Measurements from ENCODE around the gene TCAP.

Gene TCAP

DNA sequence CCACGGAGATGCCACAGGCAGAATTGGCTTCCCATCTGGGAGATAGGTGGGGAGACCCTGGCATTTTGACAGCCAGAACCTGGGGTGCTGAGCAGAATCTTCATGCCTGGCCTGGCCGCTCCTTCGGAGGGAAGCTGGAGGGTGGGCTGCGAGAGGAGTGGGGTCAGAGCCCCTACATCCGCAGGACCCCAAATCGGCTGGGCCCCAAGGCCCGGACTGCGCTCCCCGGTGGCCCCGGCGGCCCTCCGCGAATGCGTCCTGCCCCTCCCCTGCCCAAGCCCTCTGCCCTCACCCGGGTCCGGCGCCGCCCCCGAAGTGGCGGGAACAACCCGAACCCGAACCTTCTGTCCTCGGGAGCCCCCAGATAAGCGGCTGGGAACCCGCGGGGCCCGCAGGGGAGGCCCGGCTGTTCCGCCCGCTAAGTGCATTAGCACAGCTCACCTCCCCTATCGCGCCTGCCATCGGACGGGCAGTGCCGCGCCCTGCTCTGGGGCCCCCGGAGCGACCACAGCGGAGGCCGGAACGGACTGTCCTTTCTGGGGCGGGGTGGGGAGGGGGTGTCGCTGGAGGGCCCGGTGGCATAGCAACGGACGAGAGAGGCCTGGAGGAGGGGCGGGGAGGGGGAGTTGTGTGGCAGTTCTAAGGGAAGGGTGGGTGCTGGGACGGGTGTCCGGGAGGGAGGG, 2.3 kb downstream of the TCAP start:
- H3K27me3 ChIP-seq (ENCODE audit: control insufficient read depth, insufficient read depth, low read length) = no peaks in the 10 kb centered on the region; the same call in 1 of the 2 replicates
- no peak for DNase-seq (ENCODE audit: low read depth, low spot score)
- no peaks in the 10 kb centered on the region for H3K36me3 ChIP-seq (ENCODE audit: control insufficient read depth, insufficient read depth, low read length)
- H3K4me1 ChIP-seq (ENCODE audit: control insufficient read depth, insufficient read depth, low read length) = peaks cover 25% of the 10 kb centered on the region
- no peaks in the 10 kb centered on the region for H3K9me3 ChIP-seq (ENCODE audit: control insufficient read depth, insufficient read depth, low read length)
- WGBS (ENCODE audit: insufficient coverage, insufficient read length) = no CpG with 5 or more reads among the region's 49 CpGs
- H3K27ac ChIP-seq (ENCODE audit: low read length) = no peak overlapping the region
- H3K4me3 ChIP-seq (ENCODE audit: low read length) = peak overlapping the region; percentile 25; the same call in 1 of the 2 replicates

DNA sequence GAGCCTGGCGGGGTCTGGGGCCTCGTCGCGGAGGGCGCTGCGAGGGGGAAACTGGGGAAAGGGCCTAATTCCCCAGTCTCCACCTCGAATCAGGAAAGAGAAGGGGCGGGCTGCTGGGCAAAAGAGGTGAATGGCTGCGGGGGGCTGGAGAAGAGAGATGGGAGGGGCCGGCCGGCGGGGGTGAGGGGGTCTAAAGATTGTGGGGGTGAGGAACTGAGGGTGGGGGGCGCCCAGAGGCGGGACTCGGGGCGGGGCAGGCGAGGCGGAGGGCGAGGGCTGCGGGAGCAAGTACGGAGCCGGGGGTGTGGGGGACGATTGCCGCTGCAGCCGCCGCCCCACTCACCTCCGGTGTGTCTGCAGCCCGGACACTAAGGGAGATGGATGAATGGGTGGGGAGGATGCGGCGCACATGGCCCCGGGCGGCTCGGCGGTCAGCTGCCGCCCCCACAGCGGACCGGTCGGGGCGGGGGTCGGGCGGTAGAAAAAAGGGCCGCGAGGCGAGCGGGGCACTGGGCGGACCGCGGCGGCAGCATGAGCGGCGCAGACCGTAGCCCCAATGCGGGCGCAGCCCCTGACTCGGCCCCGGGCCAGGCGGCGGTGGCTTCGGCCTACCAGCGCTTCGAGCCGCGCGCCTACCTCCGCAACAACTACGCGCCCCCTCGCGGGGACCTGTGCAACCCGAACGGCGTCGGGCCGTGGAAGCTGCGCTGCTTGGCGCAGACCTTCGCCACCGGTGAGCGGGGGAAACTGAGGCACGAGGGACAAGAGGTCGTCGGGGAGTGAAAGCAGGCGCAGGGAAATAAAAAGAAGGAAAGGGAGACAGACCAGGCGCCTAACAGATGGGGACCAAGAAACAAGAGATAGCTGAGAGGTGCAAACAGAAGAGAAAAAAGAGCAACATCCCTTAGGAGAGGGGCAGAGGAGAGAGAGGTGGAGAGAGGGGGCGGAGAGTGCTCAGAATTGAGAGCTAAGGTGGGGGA, 3.1 kb downstream of the TCAP start, which contains the start of gene PNMT:
PNMT (plus strand) TSS at position 509 of the 980 bp plus-strand sequence; CDS start at position 532, 23 bp downstream.
- Histone ChIP-seq H3K27ac (ENCODE audit: low read length) (no peak within 1 kb of the TSS), H3K9me3 (ENCODE audit: control insufficient read depth, insufficient read depth, low read length) (no peaks in the 10 kb centered on the region), H3K36me3 (ENCODE audit: control insufficient read depth, insufficient read depth, low read length) (no peaks in the 10 kb centered on the region), H3K4me1 (ENCODE audit: control insufficient read depth, insufficient read depth, low read length) (peaks cover 19% of the 10 kb centered on the region), H3K27me3 (ENCODE audit: control insufficient read depth, insufficient read depth, low read length) (no peaks in the 10 kb centered on the region; the same call in 1 of the 2 replicates), H3K4me3 (ENCODE audit: low read length) (peak within 1 kb of the TSS; percentile 25; the same call in 1 of the 2 replicates)
- DNase-seq (ENCODE audit: low read depth, low spot score) = no peak
- WGBS (ENCODE audit: insufficient coverage, insufficient read length) = no CpG with 5 or more reads among the region's 85 CpGs

DNA sequence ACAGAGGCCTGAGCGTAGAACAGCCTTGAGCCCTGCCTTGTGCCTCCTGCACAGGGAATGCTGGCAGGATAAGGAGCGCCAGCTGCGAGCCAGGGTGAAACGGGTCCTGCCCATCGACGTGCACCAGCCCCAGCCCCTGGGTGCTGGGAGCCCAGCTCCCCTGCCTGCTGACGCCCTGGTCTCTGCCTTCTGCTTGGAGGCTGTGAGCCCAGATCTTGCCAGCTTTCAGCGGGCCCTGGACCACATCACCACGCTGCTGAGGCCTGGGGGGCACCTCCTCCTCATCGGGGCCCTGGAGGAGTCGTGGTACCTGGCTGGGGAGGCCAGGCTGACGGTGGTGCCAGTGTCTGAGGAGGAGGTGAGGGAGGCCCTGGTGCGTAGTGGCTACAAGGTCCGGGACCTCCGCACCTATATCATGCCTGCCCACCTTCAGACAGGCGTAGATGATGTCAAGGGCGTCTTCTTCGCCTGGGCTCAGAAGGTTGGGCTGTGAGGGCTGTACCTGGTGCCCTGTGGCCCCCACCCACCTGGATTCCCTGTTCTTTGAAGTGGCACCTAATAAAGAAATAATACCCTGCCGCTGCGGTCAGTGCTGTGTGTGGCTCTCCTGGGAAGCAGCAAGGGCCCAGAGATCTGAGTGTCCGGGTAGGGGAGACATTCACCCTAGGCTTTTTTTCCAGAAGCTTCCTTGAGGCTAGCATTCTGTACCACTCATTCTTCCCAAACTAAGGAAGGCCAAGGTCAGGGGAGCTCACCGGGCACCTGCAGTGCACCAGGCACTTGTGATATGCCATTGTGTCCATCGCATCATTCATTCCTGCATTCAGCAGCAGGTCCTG, 5.0 kb downstream of the TCAP start:
- no peaks in the 10 kb centered on the region; the same call in 1 of the 2 replicates for H3K27me3 ChIP-seq (ENCODE audit: control insufficient read depth, insufficient read depth, low read length)
- no CpG with 5 or more reads among the region's 23 CpGs for WGBS (ENCODE audit: insufficient coverage, insufficient read length)

DNA sequence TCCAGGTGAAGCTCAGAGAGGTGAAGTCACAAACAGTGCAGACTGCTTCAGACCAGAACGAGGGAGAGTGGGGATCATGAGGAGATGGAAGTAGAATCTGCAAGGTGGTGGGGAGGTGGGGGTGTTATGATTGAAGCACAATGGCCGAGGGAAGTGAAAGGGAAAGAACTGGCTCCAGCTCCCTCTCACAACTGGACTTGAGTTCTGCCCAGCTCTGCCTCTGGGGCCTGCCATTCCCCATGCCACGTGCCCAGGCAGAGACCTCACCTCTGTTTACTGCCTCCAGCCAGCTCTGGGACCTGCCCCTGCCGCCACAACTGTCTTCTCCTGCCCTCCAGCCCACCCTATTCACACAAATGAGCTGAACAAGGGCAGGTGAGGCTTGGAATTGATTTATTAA, 5.6 kb downstream of the TCAP start:
- WGBS (ENCODE audit: insufficient coverage, insufficient read length) = no CpG with 5 or more reads among the region's 4 CpGs
- Histone ChIP-seq H3K36me3 (ENCODE audit: control insufficient read depth, insufficient read depth, low read length) (no peaks in the 10 kb centered on the region), H3K27me3 (ENCODE audit: control insufficient read depth, insufficient read depth, low read length) (no peaks in the 10 kb centered on the region; the same call in 1 of the 2 replicates), H3K4me3 (ENCODE audit: low read length) (no peak overlapping the region), H3K4me1 (ENCODE audit: control insufficient read depth, insufficient read depth, low read length) (peaks cover 10% of the 10 kb centered on the region), H3K27ac (ENCODE audit: low read length) (no peak overlapping the region), H3K9me3 (ENCODE audit: control insufficient read depth, insufficient read depth, low read length) (no peaks in the 10 kb centered on the region)
- no peak for DNase-seq (ENCODE audit: low read depth, low spot score)

More for the DNA sequence above, 5.0 kb downstream of the TCAP start:
- H3K9me3 ChIP-seq (ENCODE audit: control insufficient read depth, insufficient read depth, low read length) = no peaks in the 10 kb centered on the region
- no peak overlapping the region for H3K4me3 ChIP-seq (ENCODE audit: low read length)
- H3K27ac ChIP-seq (ENCODE audit: low read length) = no peak overlapping the region
- DNase-seq (ENCODE audit: low read depth, low spot score) = no peak
- H3K36me3 ChIP-seq (ENCODE audit: control insufficient read depth, insufficient read depth, low read length) = no peaks in the 10 kb centered on the region
- peaks cover 10% of the 10 kb centered on the region for H3K4me1 ChIP-seq (ENCODE audit: control insufficient read depth, insufficient read depth, low read length)

DNA sequence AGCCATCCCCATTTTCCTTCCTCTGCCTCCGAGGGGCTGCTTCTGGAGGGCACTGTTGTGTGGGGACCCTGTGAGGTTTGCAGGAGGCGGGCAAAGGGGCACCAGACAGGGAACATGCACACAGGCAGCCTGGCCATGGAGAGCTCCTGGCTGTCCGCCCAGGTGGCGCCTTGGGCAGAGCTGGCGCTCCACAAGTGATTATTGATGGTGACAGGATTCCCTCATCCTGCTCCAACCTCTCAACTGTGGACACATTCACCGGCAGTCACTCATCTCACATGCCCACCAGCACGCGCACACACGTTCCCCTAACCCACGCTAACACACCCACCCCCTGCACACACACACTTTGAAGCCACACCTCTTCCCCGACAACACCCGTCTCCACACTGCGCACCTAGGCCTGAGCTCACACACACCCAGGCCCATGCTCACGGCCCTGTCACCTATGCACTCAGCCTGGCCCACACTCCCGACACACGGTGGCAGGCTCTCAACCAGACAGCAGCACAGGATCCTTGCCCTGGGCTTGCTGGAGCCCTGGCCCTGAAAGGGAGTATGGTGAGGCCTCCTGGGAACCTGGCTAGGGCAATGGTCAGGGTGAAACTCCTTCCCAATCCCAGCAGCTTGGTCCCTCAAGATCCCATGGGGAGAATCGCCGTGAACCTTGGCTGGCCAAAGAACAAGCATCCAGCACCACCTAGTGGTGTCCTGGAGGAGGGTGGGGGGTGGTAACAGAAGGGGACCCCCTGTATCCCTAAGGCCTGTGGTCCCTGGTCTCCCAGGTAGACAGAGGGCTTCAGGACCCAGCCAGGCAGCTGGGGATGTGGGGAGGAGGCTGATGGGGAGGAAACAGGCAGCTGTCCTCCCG, 6.7 kb downstream of the TCAP start:
- no peak overlapping the region for H3K4me3 ChIP-seq (ENCODE audit: low read length)
- peak; percentile 61 for DNase-seq (ENCODE audit: low read depth, low spot score)

DNA sequence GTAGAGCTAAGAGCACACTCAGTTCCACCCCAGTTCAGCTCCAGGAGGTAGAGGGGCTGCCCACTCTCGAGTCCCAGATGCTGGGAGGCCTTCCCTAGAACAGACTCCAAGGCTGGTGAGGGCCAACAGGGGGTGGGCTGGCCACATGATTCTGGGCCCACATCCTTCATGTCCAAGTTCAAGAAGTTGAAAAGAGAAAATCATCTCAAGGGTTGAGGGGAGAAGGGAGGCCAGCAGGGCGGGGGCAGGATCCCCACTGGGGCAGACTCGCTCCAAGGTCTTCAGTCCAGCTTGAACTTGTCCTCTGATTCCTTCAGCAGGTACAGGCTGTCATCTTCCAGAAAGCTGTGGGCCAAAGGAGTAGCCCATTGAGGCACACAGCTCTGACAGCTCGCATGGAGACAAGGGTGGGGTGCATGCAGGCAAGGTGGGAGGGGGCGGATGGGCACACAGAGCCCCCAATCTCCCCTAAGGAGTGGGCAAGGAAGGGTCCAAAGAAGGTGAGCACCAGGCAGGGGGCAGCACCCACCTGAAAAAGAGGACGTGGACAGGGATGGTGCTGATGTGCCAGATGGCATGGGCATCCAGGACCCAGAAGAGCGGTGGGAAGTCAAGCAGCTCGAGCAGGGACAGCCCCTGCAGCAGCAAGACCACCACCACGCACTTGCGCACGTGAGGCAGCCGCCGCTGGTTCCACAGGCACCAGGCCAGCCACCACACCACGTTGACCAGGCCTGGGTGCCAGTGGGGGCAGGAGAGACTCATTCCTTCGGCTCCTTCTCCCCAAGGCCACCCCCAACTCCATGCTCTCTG, 7.6 kb downstream of the TCAP start:
- no CpG with 5 or more reads among the region's 15 CpGs for WGBS (ENCODE audit: insufficient coverage, insufficient read length)
- H3K27me3 ChIP-seq (ENCODE audit: control insufficient read depth, insufficient read depth, low read length) = no peaks in the 10 kb centered on the region
- H3K27ac ChIP-seq (ENCODE audit: low read length) = no peak overlapping the region
- peaks cover 4% of the 10 kb centered on the region; the same call in 1 of the 2 replicates for H3K4me1 ChIP-seq (ENCODE audit: control insufficient read depth, insufficient read depth, low read length)
- H3K36me3 ChIP-seq (ENCODE audit: control insufficient read depth, insufficient read depth, low read length) = no peaks in the 10 kb centered on the region
- no peak overlapping the region for H3K4me3 ChIP-seq (ENCODE audit: low read length)
- DNase-seq (ENCODE audit: low read depth, low spot score) = no peak
- no peaks in the 10 kb centered on the region for H3K9me3 ChIP-seq (ENCODE audit: control insufficient read depth, insufficient read depth, low read length)

More for the DNA sequence above, 6.7 kb downstream of the TCAP start:
- Histone ChIP-seq H3K27ac (ENCODE audit: low read length) (no peak overlapping the region), H3K9me3 (ENCODE audit: control insufficient read depth, insufficient read depth, low read length) (no peaks in the 10 kb centered on the region), H3K36me3 (ENCODE audit: control insufficient read depth, insufficient read depth, low read length) (no peaks in the 10 kb centered on the region), H3K4me1 (ENCODE audit: control insufficient read depth, insufficient read depth, low read length) (peaks cover 6% of the 10 kb centered on the region), H3K27me3 (ENCODE audit: control insufficient read depth, insufficient read depth, low read length) (no peaks in the 10 kb centered on the region; the same call in 1 of the 2 replicates)
- whole genome bisulfite sequencing (ENCODE audit: insufficient coverage, insufficient read length) = 100% methylated on average over 5 of the region's 19 CpGs

DNA sequence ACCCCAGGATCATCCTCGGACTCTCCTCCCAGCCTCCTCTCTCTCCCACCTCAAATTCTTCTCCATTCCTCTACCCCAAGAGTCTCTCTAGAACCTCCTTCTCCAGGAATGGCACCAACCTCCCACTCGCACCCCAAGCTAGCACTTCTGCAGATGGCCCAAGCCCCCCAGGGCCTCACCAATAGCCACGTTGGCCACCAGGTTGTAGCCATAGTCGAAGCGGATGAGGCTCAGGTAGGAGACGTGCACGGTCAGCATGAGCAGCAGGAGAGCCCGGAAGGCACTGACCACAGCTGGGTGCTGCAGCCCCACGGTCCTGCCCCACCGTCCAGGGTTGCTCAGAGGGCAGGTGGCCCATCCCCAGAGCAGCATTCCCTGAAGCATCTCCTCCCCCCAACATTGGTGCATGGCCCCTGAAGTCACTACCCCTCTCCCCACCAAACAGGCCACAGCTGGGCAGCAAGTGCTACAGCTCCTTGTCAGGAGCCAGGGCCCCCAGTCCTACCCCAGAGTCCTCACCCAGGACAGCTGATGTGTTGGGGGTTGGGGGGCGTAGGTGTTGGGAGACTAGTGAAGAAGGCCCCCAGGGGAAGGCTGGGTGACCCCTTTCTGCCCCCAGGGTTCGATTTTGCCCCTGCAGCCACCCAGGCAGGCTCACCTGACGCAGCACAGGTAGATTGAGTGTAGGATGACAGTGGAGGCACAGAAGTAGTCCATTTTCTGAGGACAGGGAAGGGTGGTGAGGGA, 8.4 kb downstream of the TCAP start:
- H3K4me3 ChIP-seq (ENCODE audit: low read length) = no peak overlapping the region
- no peaks in the 10 kb centered on the region for H3K9me3 ChIP-seq (ENCODE audit: control insufficient read depth, insufficient read depth, low read length)
- no CpG with 5 or more reads among the region's 13 CpGs for WGBS (ENCODE audit: insufficient coverage, insufficient read length)
- no peak overlapping the region for H3K27ac ChIP-seq (ENCODE audit: low read length)
- H3K27me3 ChIP-seq (ENCODE audit: control insufficient read depth, insufficient read depth, low read length) = no peaks in the 10 kb centered on the region
- no peaks in the 10 kb centered on the region for H3K36me3 ChIP-seq (ENCODE audit: control insufficient read depth, insufficient read depth, low read length)
- peaks cover 3% of the 10 kb centered on the region; the same call in 1 of the 2 replicates for H3K4me1 ChIP-seq (ENCODE audit: control insufficient read depth, insufficient read depth, low read length)
- DNase-seq (ENCODE audit: low read depth, low spot score) = no peak

DNA sequence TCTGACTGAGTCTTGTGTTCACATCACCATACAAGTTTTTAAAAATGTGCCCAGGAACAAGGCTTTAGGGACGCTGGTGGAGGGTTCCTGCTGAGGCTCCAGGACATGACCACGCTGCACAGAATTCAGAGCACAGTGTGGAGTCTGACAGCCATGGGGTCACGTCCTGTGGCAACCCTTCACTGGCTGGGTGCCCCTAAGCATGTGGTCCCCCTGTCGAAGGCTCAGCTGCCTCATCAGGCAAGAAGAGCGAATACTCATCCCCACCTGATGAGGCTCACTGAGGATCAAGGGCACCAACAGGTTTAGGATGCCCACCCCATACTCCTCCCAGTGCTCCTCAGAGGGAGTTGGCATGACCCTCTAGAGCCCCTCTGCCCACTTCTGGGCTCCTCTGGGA, 9.0 kb downstream of the TCAP start:
- no CpG with 5 or more reads among the region's 5 CpGs for WGBS (ENCODE audit: insufficient coverage, insufficient read length)
- no peak overlapping the region for H3K4me3 ChIP-seq (ENCODE audit: low read length)
- H3K27me3 ChIP-seq (ENCODE audit: control insufficient read depth, insufficient read depth, low read length) = no peaks in the 10 kb centered on the region
- no peak overlapping the region for H3K27ac ChIP-seq (ENCODE audit: low read length)
- no peak for DNase-seq (ENCODE audit: low read depth, low spot score)
- H3K9me3 ChIP-seq (ENCODE audit: control insufficient read depth, insufficient read depth, low read length) = no peaks in the 10 kb centered on the region
- H3K4me1 ChIP-seq (ENCODE audit: control insufficient read depth, insufficient read depth, low read length) = peaks cover 1% of the 10 kb centered on the region; the same call in 1 of the 2 replicates
- H3K36me3 ChIP-seq (ENCODE audit: control insufficient read depth, insufficient read depth, low read length) = no peaks in the 10 kb centered on the region

All from iPS DF 6.9 (cell line).